T47D (cell line): ENCODE data around the gene ZNF587.
"Not testable (repeated sequence)": the region's sequence is repeated elsewhere in the genome, so short reads cannot be mapped to it uniquely, and the experiment has no call there.

Experiments used
- DNase-seq, 2 experiments: peaks; one replicate each; pipeline versions ENCODE4 v3.0.0 to v3.0.0-alpha.2; 2011 to 2012; ENCODE audit warnings: low read depth in 1 of 2, low spot score in 1 of 2
- JUND ChIP-seq: IDR thresholded peaks from 2 replicates; pipeline ENCODE4 v1.6.1; 2012; ENCODE audit warnings: low read depth
- in situ Hi-C: cut with HindIII; loops from 2 replicates; pipeline ENCODE4 v1.10.0; 2016; ENCODE audit warnings: low sequenced_read_pairs, low pct_unique_long_range_greater_than_20kb

Gene ZNF587

DNA sequence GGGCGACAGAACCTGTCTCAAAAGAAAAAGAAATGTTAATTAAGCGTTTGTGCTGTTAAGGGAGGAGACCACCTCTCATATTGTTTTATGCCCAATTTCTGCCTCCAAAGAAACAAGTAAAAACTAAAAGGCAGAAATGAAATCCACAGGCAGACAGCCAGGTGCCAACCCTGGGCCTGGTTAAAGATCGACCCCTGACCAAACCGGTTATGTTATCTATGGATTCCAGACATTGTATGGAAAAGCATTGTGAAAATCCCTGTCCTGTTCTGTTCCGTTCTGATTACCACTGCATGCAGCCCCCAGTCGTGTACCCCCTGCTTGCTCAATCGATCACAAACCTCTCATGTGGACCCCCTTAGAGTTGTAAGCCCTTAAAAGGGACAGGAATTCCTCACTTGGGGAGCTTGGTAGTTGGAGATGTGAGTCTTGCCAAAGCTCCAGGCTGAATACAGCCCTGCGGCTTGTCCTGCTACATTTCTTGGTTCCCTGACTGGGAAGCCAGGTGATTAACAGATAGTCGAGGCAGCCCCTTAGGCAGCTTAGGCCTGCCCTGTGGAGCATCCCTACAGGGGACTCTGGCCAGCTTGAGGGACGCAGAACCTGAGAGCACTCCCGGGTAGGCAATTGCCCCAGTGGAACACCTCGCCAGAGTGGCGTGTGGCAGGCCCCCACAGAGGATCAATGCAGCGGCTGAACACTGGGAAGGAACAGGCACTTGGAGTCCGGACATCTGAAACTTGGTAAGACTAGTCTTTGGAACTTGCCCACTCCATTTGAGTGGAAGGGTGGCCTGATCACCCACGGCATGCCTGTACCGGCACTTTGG is 34.2 kb upstream of the ZNF587 start:
- DNase-seq = peak in 1 of 2 experiments; percentile 89
- in situ Hi-C loops = no loop called here
- TF ChIP-seq JUND = no peak

DNA sequence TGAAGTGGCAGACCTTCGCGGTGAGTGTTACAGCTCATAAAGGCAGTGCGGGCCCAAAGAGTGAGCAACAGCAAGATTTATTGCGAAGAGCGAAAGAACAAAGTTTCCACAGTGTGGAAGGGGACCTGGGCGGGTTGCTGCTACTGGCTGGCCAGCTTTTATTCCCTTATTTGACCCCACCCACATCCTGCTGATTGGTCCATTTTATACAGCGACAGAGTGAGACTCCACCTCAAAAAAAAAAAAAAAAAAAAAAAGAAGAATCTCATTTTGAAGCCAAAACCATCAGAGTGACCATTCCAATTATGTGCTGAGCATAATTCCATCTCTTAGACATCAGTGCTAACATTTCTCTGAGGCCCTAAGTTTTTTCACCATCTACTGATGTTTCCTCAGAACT is 33.0 kb upstream of the ZNF587 start:
- TF ChIP-seq JUND = no peak
- peak in 1 of 2 experiments; percentile 93 for DNase-seq
- in situ Hi-C loops = no loop called here

DNA sequence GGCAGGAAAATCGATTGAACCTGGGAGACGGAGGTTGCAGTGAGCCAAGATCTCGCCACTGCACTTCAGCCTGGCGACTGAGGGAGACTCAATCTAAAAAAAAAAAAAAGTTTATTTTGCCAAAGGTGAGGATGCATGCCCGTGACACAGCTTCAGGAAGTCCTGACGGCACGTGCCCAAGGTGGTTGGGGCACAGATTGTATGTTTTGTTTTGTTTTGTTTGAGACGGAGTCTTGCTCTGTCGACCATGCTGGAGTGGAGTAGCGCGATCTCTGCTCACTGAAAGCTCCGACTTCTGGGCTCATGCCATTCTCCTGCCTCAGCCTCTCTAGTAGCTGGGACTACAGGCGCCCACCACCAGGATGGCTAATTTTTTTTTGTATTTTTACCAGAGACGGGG is 31.7 kb upstream of the ZNF587 start:
- DNase-seq = no peak
- in situ Hi-C loops = no loop called here

DNA sequence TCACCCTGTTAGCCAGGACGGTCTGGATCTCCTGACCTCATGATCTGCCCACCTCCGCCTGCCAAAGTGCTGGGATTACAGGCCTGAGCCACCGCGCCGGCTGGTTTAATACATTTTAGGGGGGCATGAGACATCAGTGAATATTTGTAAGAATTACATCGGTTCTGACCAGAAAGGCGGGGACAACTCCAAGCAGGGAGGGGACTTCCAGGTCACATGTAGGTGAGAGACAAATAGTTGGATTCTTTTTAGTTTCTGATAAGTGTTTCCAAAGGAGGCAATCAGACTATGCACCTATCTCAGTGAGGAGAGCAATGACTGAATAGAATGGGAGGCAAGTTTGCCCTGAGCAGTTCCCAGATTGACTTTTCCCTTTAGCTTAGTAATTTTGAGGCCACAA is 31.3 kb upstream of the ZNF587 start:
- no peak for TF ChIP-seq JUND
- no peak for DNase-seq
- in situ Hi-C loops = no loop called here

More for the DNA sequence above, 31.7 kb upstream of the ZNF587 start:
- no peak for TF ChIP-seq JUND

DNA sequence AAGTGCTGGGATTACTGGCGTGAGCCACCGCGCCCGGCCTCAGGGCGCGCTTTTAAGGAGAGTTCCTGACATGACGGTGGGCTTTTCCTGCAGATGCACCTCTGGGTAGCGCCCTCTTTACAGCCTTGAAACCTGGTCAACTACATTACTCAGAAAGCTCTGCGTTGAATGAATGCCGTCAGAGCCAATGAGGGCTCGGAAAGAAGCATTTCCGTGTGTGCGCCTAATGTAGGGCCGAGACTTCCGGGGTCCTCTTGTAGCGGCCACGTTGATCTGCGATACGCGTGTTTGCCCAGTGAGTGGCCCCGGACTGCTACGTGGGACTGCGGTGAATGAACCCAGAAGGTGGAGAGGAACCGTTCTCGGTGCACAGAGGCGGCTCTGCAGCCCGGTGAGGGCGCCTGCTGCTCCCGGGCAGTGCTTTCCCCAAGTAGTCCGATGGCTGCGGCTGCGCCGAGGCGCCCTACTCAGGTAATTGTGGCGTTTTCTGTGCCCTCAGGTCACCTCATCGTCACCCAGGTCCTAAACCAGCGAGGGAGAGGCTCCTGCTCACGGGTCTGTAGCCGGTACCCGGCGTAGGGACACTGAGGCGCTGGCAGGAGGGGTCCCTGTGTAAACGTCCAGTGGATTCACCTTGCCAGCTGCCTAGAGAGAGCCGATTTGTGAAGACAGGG is 30.0 kb upstream of the ZNF587 start:
- no peak for TF ChIP-seq JUND
- peak; percentile 80 to 93 for DNase-seq
- in situ Hi-C loops = no loop called here

DNA sequence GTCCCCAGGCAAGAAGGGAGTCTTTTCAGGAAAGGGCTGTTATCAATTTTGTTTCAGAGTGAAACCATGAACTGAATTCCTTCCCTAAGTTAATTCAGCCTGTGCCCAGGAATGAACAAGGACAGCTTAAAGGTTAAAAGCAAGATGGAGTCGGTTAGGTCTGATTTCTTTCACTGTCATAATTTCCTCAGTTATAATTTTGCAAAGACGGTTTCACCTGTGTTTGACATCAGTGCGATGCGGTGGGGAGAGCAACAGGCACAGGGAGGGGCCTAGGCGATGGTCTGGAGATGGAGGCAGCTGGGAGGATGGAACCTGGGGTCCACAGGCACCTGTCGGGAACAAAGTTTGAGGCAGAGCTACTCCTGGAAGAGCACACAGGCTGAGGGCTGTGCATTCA is 29.1 kb upstream of the ZNF587 start:
- no peak for TF ChIP-seq JUND
- in situ Hi-C loops = no loop called here

DNA sequence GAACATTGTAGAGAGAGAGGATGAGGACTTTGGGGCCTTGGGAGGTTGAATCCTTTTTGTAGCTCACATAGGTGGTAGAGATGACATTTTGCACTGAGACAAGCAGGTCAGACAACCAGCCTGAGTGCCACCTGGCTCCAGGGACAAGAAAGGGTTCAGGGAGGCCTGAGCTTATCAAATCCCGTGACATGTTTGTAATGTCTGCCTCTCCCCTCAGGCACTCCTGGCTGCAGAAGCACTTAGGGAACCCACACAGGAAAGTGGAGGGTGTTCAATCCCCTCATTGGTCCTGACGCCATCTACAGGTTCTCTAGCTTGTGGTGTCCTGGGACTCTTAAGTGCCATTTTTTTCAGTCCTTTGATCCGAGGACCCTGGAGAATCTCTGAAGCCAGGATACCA is 28.6 kb upstream of the ZNF587 start:
- in situ Hi-C loops = not testable (repeated sequence)

More for the DNA sequence above, 29.1 kb upstream of the ZNF587 start:
- no peak for DNase-seq

DNA sequence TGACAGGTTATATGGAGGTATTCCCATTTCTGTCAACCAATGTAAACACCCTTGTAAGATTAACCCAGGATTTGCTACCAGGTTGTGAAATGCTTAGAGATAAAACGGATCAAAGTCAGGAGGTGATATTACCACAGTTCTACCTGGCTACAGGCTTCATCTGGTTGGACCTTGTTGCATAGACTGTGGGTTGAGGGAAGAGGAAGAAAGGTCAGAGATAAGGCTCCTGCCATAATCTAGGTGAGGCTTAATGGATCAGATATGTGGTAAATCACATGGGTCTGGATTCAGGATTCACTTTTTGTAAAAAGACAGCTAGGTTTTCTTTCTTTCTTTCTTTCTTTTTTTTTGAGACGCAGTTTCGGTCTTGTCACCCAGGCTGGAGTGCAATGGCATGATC is 28.2 kb upstream of the ZNF587 start:
- DNase-seq, in situ Hi-C loops: not testable (repeated sequence)

More for the DNA sequence above, 28.6 kb upstream of the ZNF587 start:
- DNase-seq = not testable (repeated sequence)

DNA sequence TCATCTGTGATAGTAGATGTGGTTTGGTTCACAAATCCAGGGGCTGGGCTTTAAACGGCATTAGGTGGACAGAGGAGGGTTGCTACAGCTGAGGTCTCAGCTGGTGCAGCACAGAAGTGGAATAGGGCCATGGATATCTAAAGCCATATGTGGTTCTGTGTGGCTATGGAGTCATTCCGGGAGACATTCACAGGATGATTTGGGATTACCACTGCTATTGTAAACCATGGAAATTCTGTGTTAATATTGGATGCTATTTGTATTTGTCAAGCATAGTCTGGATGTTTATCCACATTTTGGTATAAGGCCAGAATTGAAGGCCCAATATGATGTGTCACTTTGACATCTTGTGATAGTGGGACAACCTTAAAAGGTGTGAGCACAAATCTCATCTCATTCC is 26.5 kb upstream of the ZNF587 start:
- in situ Hi-C loops, DNase-seq: not testable (repeated sequence)

DNA sequence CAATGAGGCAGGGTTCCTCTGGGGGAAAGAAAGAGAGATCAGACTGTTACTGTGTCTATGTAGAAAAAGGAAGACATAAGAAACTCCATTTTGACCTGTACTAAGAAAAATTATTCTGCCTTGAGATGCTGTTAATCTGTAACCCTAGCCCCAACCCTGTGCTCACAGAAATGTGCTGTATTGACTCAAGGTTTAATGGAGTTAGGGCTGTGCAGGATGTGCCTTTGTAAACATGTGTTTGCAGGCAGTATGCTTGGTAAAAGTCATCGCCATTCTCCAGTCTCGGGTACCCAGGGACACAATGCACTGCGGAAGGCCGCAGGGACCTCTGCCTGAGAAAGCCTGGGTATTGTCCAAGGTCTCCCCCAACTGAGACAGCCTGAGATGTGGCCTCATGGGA is 26.1 kb upstream of the ZNF587 start:
- in situ Hi-C loops, DNase-seq: not testable (repeated sequence)

DNA sequence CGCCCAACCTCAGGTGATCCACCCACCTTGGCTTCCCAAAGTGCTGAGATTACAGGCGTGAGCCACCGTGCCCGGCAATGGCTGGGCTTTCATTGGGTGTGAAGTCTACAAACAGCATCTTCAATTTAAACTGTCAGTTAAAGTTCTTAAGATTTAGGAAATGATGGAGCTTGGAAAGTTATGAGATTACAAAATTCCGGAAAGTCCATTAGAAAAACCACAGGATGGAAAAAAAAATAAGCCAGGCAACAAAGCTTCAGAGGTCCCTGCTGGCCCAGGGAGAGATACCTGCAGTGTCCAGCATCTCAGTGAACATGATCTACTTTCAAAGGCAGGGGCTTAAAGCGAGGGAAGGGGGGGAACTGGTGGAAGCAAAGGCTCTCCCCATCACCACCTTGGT is 24.1 kb upstream of the ZNF587 start:
- no peak for DNase-seq
- in situ Hi-C loops = no loop called here
- no peak for TF ChIP-seq JUND

DNA sequence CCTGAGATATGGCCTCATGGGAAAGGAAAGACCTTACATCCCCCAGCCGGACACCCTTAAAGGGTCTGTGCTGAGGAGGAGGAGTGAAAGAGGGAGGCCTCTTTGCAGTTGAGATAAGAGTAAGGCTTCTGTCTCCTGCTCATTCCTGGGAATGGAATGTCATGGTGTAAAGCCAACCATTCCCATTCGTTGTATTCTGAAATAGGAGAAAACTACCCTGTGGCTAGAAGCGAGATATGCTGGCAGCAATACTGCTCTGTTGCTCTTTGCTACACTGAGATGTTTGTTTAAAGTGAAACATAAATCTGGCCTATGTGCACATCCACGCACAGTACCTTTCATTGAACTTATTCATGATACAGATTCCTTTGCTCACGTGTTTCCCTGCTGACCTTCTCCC is 20.3 kb upstream of the ZNF587 start:
- in situ Hi-C loops = no loop called here
- no peak for TF ChIP-seq JUND
- peak in 1 of 2 experiments; percentile 51 for DNase-seq

DNA sequence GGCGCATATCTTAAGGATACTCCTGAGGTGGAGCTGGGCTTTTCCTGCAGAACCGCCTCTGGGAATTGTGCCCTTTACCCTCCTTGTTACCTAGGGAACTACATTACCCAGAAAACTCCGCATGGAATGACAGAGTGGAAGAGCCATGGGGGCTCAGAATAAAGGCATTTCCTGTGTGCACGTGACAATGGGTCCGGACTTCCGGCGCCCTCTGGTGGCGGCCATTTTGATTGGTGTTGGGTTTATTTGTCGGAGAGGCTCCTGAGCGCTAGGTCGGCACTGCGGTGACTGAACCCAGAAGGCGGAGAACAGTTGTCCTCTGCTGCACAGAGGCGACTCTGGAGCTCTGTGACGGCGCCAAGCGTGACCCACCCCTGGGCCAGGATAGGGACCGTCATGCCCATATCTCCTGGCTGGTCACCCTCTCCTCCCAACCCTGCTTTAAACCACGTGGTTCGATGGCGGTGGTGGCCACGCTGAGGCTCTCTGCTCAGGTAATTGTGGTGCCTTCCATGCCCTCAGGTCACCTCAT is 19.5 kb upstream of the ZNF587 start, which contains the start of gene ZNF587B:
Gene ZNF587B (plus strand): TSS at position 229 of the 532 bp plus-strand sequence. CDS start 230 bp downstream, at position 459.
- no peak for TF ChIP-seq JUND
- in situ Hi-C loops = no loop called here
- peak in 1 of 2 experiments; percentile 64 for DNase-seq

DNA sequence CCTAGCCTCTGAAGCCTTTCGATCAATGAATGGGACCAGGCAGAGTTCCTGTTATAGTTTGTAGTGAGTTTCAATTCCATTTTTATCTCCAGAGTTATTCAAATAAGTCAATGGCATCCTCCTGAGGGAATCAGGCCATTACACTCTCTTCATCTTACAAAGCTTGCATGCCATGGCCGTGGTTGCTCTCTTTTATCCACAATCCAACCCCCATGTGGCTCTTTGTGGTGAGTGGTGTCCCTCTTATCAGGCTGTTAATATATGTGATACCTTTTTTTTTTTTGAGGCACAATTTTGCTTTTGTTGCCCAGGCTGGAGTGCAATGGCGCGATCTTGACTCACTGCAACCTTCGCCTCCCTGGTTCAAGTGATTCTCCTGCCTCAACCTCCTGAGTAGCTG is 12.7 kb upstream of the ZNF587 start:
- DNase-seq, in situ Hi-C loops: not testable (repeated sequence)

DNA sequence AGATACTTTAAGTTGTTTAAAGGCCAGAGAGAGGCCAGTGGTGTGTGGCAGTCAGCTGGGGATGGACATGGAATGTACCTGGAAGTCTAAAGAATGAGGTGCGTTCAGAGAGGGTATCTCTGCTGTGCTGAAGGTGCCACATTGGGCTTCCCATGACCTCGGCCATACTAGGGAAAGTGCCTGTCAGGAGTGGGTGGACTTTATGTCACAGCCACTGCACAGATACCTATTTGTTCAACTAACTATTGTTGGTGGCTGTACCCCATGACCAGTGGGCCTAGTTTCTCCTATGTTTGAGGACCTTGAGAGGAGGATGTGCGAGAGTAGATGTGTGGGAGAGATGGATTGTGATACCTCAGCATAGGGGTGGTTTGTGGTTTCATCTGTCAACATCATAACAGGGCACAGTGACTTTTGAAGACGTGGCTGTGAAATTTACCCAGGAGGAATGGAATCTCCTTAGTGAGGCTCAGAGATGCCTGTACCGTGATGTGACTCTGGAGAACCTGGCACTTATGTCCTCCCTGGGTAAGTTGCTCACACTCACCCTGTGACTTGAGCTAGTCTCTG is 11.0 kb upstream of the ZNF587 start:
- in situ Hi-C loops = not testable (repeated sequence)

More for the DNA sequence above, 11.0 kb upstream of the ZNF587 start:
- peak in 1 of 2 experiments; percentile 90 for DNase-seq
